WTC11 (cell line): Measurements from ENCODE around the gene PPM1L. TPM values are rescaled to one million over a fixed set of nuclear protein-coding genes. Genes with fewer than 3 reads are reported as not detected.

Source experiments
- ATAC-seq: fragments of 200-7000 bp; cut with Tn5 transposase; 2 replicates; pipeline ENCODE4 v1.10.0; 2021; ENCODE audit warnings: mild to moderate bottlenecking, moderate library complexity
- CTCF ChIA-PET: fragments of 300-600 bp; sonication (Branson Sonifier 250); formaldehyde crosslinking; loops from one replicate; lab custom pipeline; 2021; ENCODE audit warnings: antibody characterized with exemption; lab: Charles Lee
- POLR2A ChIA-PET: fragments of 350-600 bp; sonication (Branson Sonifier 250); formaldehyde crosslinking; loops from one replicate; lab custom pipeline; 2021; ENCODE audit warnings: antibody characterized with exemption; lab: Charles Lee
- DNase-seq: peaks from one replicate; pipeline ENCODE4 v3.0.0; 2021; ENCODE audit warnings: low spot score
- H3K27ac Mint-ChIP-seq: 2 replicates; pipeline ENCODE4 v1.8.0; 2021; ENCODE audit warnings: mixed read lengths
- H3K27me3 Mint-ChIP-seq: 2 replicates; pipeline ENCODE4 v1.8.0; 2021; ENCODE audit warnings: low read depth, mild to moderate bottlenecking, moderate library complexity, mixed read lengths
- H3K36me3 Mint-ChIP-seq: 2 replicates; pipeline ENCODE4 v1.8.0; 2021; ENCODE audit warnings: mixed read lengths
- H3K4me1 Mint-ChIP-seq: 2 replicates; pipeline ENCODE4 v1.8.0; 2022; ENCODE audit warnings: mixed read lengths
- H3K4me3 Mint-ChIP-seq: 2 replicates; pipeline ENCODE4 v1.8.0; 2021; ENCODE audit warnings: mild to moderate bottlenecking, moderate library complexity, mixed read lengths
- H3K9me3 Mint-ChIP-seq: 2 replicates; pipeline ENCODE4 v1.8.0; 2021; ENCODE audit warnings: mixed read lengths
- ATF1 ChIP-seq: sonication (generic); formaldehyde crosslinking; IDR thresholded peaks from 2 replicates; pipeline ENCODE4 v1.8.1; 2023; ENCODE audit warnings: mild to moderate bottlenecking, moderate library complexity, missing genetic modification reagents
- ATF6 ChIP-seq: sonication (generic); formaldehyde crosslinking; IDR thresholded peaks from 2 replicates; pipeline ENCODE4 v1.8.1; 2023; ENCODE audit warnings: mild to moderate bottlenecking, missing genetic modification reagents
- CDX4 ChIP-seq: fragments of 250-450 bp; sonication (Bioruptor Pico); IDR thresholded peaks from 2 replicates; pipeline ENCODE4 v1.9.0; 2021; ENCODE audit warnings: moderate library complexity, mild to moderate bottlenecking, inconsistent platforms, borderline replicate concordance
- CTCF ChIP-seq: fragments of 200-600 bp; IDR thresholded peaks from 2 replicates; pipeline ENCODE4 v1.8.0; 2022; ENCODE audit warnings: antibody characterized with exemption
- E2F5 ChIP-seq: sonication (generic); formaldehyde crosslinking; IDR thresholded peaks from 2 replicates; pipeline ENCODE4 v1.8.1; 2022; ENCODE audit warnings: mild to moderate bottlenecking, moderate library complexity, missing genetic modification reagents
- EMX1 ChIP-seq: fragments of 250-450 bp; sonication (Bioruptor Pico); IDR thresholded peaks from 2 replicates; pipeline ENCODE4 v1.8.0; 2021; ENCODE audit warnings: mild to moderate bottlenecking
- FOXJ3 ChIP-seq: sonication (generic); formaldehyde crosslinking; IDR thresholded peaks from 2 replicates; pipeline ENCODE4 v1.9.0; 2021; ENCODE audit warnings: missing genetic modification reagents, mild to moderate bottlenecking, borderline replicate concordance
- GABPB1 ChIP-seq: sonication (generic); formaldehyde crosslinking; IDR thresholded peaks from 2 replicates; pipeline ENCODE4 v1.8.1; 2023; ENCODE audit warnings: mild to moderate bottlenecking, missing genetic modification reagents
- GTF2I ChIP-seq: fragments of 250-450 bp; sonication (Bioruptor Pico); conservative IDR thresholded peaks from 2 replicates; pipeline ENCODE4 v1.4.0; 2021; ENCODE audit warnings: mild to moderate bottlenecking
- IRF1 ChIP-seq: sonication (generic); formaldehyde crosslinking; IDR thresholded peaks from 2 replicates; pipeline ENCODE4 v1.8.0; 2023; ENCODE audit warnings: missing genetic modification reagents
- JUN ChIP-seq: sonication (generic); formaldehyde crosslinking; IDR thresholded peaks from 2 replicates; pipeline ENCODE4 v1.8.0; 2023; ENCODE audit warnings: mild to moderate bottlenecking, missing genetic modification reagents
- KAT7 ChIP-seq: sonication (generic); formaldehyde crosslinking; IDR thresholded peaks from 2 replicates; pipeline ENCODE4 v1.8.1; 2023; ENCODE audit warnings: missing genetic modification reagents, mild to moderate bottlenecking, borderline replicate concordance
- MXD4 ChIP-seq: fragments of 250-450 bp; sonication (Bioruptor Pico); IDR thresholded peaks from 2 replicates; pipeline ENCODE4 v1.8.0; 2021; ENCODE audit warnings: mild to moderate bottlenecking, moderate library complexity, borderline replicate concordance
- NFATC4 ChIP-seq: fragments of 250-450 bp; sonication (Bioruptor Pico); IDR thresholded peaks from 2 replicates; pipeline ENCODE4 v1.9.0; 2021; ENCODE audit warnings: mild to moderate bottlenecking
- PRDM15 ChIP-seq: sonication (generic); formaldehyde crosslinking; IDR thresholded peaks from 2 replicates; pipeline ENCODE4 v1.8.0; 2022; ENCODE audit warnings: missing genetic modification reagents
- PRRX2 ChIP-seq: fragments of 250-450 bp; sonication (Bioruptor Pico); IDR thresholded peaks from 2 replicates; pipeline ENCODE4 v1.8.0; 2021; ENCODE audit warnings: mild to moderate bottlenecking
- SMAD3 ChIP-seq: sonication (generic); formaldehyde crosslinking; IDR thresholded peaks from 2 replicates; pipeline ENCODE4 v1.8.0; 2022; ENCODE audit warnings: missing genetic modification reagents, mild to moderate bottlenecking, borderline replicate concordance
- TEAD1 ChIP-seq: sonication (generic); formaldehyde crosslinking; IDR thresholded peaks from 2 replicates; pipeline ENCODE4 v1.8.0; 2022; ENCODE audit warnings: mild to moderate bottlenecking, missing genetic modification reagents
- TEAD4 ChIP-seq: sonication (generic); formaldehyde crosslinking; IDR thresholded peaks from 2 replicates; pipeline ENCODE4 v1.8.0; 2022; ENCODE audit warnings: mild to moderate bottlenecking, missing genetic modification reagents
- TP53 ChIP-seq: sonication (generic); formaldehyde crosslinking; IDR thresholded peaks from 2 replicates; pipeline ENCODE4 v1.8.1; 2023; ENCODE audit warnings: mild to moderate bottlenecking, missing genetic modification reagents
- USF1 ChIP-seq: sonication (generic); formaldehyde crosslinking; IDR thresholded peaks from 2 replicates; pipeline ENCODE4 v1.8.0; 2022; ENCODE audit warnings: mild to moderate bottlenecking, missing genetic modification reagents
- ZBTB21 ChIP-seq: sonication (generic); formaldehyde crosslinking; IDR thresholded peaks from 2 replicates; pipeline ENCODE4 v1.8.1; 2023; ENCODE audit warnings: mild to moderate bottlenecking, missing genetic modification reagents, borderline replicate concordance
- ZNF219 ChIP-seq: sonication (generic); formaldehyde crosslinking; IDR thresholded peaks from 2 replicates; pipeline ENCODE4 v1.8.0; 2023; ENCODE audit warnings: missing genetic modification reagents, mild to moderate bottlenecking, borderline replicate concordance
- ZNF263 ChIP-seq: sonication (generic); formaldehyde crosslinking; IDR thresholded peaks from 2 replicates; pipeline ENCODE4 v1.8.1; 2022; ENCODE audit warnings: low read depth, mild to moderate bottlenecking, moderate library complexity, missing genetic modification reagents
- ZNF416 ChIP-seq: fragments of 250-450 bp; sonication (Bioruptor Pico); IDR thresholded peaks from 2 replicates; pipeline ENCODE4 v1.9.0; 2021; ENCODE audit warnings: mild to moderate bottlenecking, inconsistent platforms
- total RNA-seq: library from RNA; stranded (reverse); gene quantifications from 3 replicates; pipeline ENCODE4 v1.2.3, GENCODE V29; 2021

Gene PPM1L
- total RNA-seq, 1 experiment from 2014 or later: 18.1 TPM

- H3K27ac Mint-ChIP-seq: no peak overlapping the region
- DNase-seq: no peak
- TF ChIP-seq MXD4 (CRISPR knock-in tag): no peak
- TF ChIP-seq CDX4: no peak
- TF ChIP-seq TP53 (CRISPR knock-in tag): no peak
- no peak for TF ChIP-seq TEAD1 (CRISPR knock-in tag)
- TF ChIP-seq PRDM15 (CRISPR knock-in tag): no peak
- TF ChIP-seq IRF1 (CRISPR knock-in tag): no peak
- no peak for TF ChIP-seq SMAD3
- no peak for TF ChIP-seq E2F5 (CRISPR knock-in tag)
- TF ChIP-seq GTF2I (CRISPR knock-in tag): no peak
- no peak for TF ChIP-seq FOXJ3 (CRISPR knock-in tag)
- H3K27me3 Mint-ChIP-seq: no peaks in the 10 kb centered on the region
- no peak for ATAC-seq
- H3K4me3 Mint-ChIP-seq: no peak overlapping the region
- peaks cover 13% of the 10 kb centered on the region for H3K9me3 Mint-ChIP-seq
- CTCF ChIA-PET: no interaction called here
- POLR2A ChIA-PET: no interaction called here
- H3K36me3 Mint-ChIP-seq: peaks cover 3% of the 10 kb centered on the region; the same call in 1 of the 2 replicates
- peaks cover 17% of the 10 kb centered on the region for H3K4me1 Mint-ChIP-seq
Measured at GRCh38 chr3:160828880-160829279, 72.8 kb downstream of the PPM1L start.

- ChIA-PET POLR2A (interaction anchor here (0.5 kb wide), 1 partner anchor 67 kb away, joined by 3 read pairs; no protein-coding TSS in a partner anchor), CTCF (no interaction called here)
- Mint-ChIP-seq H3K9me3 (peaks cover 17% of the 10 kb centered on the region), H3K36me3 (peaks cover 3% of the 10 kb centered on the region; the same call in 1 of the 2 replicates), H3K4me1 (peaks cover 17% of the 10 kb centered on the region), H3K27me3 (no peaks in the 10 kb centered on the region), H3K27ac (no peak overlapping the region), H3K4me3 (no peak overlapping the region)
- DNase-seq (no peak), ATAC-seq (no peak)
- no peak for TF ChIP-seq ATF1 (CRISPR knock-in tag)
- TF ChIP-seq TEAD1 (CRISPR knock-in tag): no peak
- TF ChIP-seq TEAD4 (CRISPR knock-in tag): no peak
- TF ChIP-seq ZNF263: no peak
- TF ChIP-seq ZNF219 (CRISPR knock-in tag): no peak
- no peak for TF ChIP-seq GABPB1
- no peak for TF ChIP-seq USF1 (CRISPR knock-in tag)
- TF ChIP-seq JUN (CRISPR knock-in tag): no peak
- no peak for TF ChIP-seq PRRX2 (CRISPR knock-in tag)
- TF ChIP-seq CTCF: no peak
- TF ChIP-seq NFATC4 (CRISPR knock-in tag): no peak
- TF ChIP-seq KAT7 (CRISPR knock-in tag): no peak
- no peak for TF ChIP-seq ZNF416 (CRISPR knock-in tag)
- TF ChIP-seq EMX1 (CRISPR knock-in tag): no peak
- TF ChIP-seq ZBTB21 (CRISPR knock-in tag): no peak
- no peak for TF ChIP-seq ATF6
Measured at GRCh38 chr3:160829486-160830009, 73.5 kb downstream of the PPM1L start.
